T-helper 2 cell (primary cell): ENCODE data around the gene CEP85L.

Source experiments
- DNase-seq, 5 experiments: peaks; one replicate each; pipeline versions ENCODE4 v3.0.0 to v3.0.0-alpha.2; 2012 to 2022

Gene CEP85L

DNA sequence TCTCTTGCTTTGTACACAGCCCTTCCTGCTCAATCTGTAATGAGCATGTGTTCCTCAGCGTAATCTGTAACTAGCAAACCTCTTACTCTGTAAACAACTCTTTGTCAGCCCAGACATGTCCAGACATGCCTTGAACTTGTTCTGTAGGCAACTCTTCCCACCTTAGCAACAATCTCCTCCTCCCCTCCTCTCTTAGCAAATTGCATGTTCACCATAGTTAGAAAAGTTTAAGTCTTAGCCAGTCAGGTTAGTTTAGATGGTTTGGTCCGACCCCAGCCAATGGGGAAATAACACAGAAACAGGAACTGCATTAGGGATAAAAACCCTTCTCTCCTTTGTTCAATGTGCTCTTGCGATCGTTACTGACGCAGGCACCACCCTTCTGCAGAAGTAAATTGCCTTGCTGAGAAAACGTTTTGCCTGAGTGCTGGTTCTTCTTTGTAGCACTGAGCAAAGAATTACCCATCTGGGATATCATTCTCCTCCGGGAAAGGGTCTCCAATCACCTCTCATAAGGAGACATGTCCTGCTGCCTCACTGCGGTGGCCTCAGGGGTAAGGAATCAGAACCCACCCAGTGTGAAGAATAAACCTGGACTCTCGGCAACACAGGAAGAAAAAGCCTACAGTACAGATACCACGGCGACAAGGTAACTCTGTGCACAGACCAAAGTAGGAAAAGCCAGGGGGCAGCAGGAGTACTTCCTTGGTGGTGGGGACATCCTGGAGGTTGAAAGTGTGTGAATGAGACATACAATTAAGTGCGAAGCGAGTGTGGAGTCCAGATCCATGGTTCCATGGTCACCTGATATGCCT, 77.1 kb downstream of the CEP85L start:
- peak in 1 of 5 experiments; percentile 71 for DNase-seq

DNA sequence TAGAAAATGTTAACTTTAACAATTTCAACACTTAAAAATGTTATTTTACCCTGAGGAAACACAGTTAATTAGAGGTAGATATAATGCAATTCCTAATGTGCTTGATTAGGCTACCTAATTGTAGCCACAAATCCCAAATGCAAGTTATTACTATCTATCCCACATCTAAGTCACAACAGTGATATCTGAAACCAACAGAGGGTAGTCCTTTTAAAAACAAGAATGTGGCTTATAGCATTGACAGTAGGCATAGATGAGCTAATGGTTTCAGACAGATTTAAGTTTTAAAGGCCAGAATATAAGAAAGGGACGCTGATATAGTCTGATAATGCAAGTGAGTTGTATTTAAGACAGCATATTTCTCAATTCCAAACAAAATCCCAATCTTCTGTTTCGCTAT, 80.3 kb downstream of the CEP85L start:
- DNase-seq = no peak

DNA sequence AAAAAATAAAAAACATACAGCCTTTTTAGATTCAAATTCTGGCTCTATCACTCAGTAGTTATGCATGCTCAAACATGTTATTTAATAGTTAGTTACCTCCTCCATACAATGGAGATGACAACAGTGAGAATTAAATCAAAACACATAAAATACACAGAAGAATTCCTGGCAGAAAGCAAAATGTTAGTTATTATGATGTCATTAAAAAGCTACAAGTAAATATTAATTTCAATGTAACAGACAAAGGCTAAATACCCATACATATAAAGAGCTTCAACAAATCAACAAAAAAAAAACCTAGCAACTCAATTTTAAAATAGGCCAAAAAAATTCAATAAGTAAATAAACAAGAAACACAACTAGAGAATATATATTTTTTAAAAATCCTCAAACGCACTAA, 81.9 kb downstream of the CEP85L start:
- no peak for DNase-seq

- DNase-seq = no peak
Observed at GRCh38 chr6:118567974-118568373, 83.4 kb downstream of the CEP85L start.

DNA sequence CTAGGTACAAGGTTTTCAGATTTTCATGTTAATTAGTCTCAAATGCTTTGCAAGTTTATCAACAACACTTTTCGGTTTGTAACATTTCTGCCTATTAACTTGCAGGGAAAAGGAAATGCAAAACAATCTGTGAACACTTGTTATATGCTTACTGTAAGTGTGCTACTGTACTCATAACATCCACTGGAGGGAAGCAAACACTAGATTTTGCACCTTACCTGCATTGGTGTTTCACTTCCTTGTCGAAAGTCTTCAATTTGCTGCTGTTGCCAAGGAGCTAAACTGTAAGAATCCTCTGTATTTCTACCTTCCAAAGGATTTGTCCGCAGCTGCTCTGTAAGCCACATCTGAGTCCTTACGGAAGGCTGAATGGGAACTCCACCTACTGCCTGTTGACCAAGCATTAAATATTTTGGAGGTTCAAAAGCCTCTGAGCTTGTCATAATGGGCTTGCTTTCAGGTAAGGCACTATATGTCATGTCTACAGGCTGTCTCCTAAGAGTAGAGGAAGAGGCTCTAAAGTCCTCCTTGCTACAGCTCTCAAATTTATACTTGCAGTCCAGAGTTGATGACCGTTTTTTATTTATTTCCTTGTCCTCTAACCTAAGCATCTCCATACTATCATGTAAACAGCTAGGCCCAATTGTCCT, 86.0 kb downstream of the CEP85L start:
- peak in 2 of 5 experiments; percentile 23 to 81 for DNase-seq

- DNase-seq = no peak
Observed at GRCh38 chr6:118562959-118563358, 88.4 kb downstream of the CEP85L start.

- DNase-seq = no peak
Observed at GRCh38 chr6:118562248-118562647, 89.1 kb downstream of the CEP85L start.

DNA sequence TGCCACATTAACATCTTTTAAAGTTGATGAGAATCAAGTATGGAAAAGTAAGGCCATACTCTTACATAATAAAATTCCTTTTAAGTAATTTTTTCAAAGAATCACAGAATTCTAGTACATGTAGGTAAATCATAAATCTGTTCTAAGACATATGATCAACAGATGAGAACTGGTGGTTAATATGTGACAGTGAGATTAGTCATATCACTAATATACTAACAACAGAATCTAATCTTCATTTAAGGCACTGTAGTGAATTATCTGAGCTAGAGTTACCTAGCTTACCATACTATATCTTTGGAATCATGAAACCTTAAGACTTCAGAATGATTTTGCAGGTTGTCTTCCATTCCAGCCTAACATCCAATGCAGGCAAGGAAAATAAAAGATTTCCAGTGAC, 91.7 kb downstream of the CEP85L start:
- DNase-seq = peak in 1 of 5 experiments; percentile 46

GRCh38 chr6:118558464-118559217, 92.8 kb downstream of the CEP85L start:
- DNase-seq = peak in 2 of 5 experiments; percentile 51 to 93

- DNase-seq = no peak
Observed at GRCh38 chr6:118554698-118555097, 96.7 kb downstream of the CEP85L start.

GRCh38 chr6:118553132-118553531, 98.3 kb downstream of the CEP85L start:
- no peak for DNase-seq

GRCh38 chr6:118551063-118552053, 100.0 kb downstream of the CEP85L start:
- DNase-seq = peak in 2 of 5 experiments; percentile 10 to 63

DNA sequence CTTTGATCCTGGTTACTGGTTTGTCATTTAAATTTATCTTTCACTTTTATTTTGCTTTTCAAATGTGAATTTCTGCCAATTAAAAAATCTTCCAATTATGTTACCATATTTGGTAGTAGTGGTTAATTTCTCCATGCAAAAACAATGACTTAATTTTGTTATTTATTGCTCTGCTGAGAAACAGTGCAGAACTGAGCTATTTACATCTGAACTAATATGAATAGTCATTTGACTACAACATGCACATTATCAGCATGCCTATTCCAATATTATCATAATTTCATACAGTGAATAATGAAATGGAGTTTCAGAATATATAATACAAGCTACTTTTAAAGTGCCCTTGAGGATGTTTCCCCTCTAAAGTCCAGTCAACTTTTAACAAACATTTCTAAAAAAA, 102.8 kb downstream of the CEP85L start:
- no peak for DNase-seq

GRCh38 chr6:118548136-118548535, 103.3 kb downstream of the CEP85L start, which contains the start of gene PLN:
Gene PLN, plus strand, starts transcription at chr6:118548296. Its CDS starts 10,626 bp downstream, at chr6:118558922.
- no peak for DNase-seq

GRCh38 chr6:118546880-118547218, 104.5 kb downstream of the CEP85L start:
- no peak for DNase-seq

- DNase-seq = no peak
Observed at GRCh38 chr6:118546164-118546879, 105.1 kb downstream of the CEP85L start.

- no peak for DNase-seq
Observed at GRCh38 chr6:118544105-118544504, 107.3 kb downstream of the CEP85L start.

DNA sequence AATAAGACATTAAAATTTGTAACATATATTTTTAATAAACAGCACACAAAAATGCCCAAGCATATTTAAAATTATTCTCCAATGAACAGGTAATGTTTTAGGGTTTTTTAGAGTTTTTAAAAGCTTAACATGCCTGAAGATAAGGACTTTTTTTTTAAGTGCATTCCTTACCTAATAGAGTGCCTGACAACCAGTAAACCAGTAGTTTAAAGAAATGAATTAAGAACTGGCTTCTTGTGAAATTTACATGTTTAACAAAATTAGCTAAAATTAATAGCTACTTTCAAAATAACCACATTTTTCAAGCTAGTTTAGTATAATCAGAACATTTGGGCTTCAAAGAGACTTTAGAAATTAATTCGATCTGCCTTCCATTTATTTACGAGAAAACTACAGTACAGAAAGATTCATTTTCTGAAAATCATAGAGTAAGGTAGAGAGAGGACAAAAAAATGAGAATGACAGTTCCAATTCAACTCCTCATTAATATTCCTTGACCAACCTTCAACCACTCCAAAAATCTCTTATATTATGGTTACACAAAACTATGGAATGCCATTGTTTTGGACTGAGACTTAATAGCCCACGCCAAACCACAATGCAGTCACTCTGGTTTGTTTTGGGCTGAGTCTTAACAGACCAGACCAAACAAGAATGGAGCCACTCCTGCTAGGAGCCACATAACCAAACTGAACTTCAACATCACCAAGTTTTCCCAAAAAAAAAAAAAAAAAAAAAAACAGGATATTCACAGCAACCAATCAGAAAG, 109.0 kb downstream of the CEP85L start:
- no peak for DNase-seq

DNA sequence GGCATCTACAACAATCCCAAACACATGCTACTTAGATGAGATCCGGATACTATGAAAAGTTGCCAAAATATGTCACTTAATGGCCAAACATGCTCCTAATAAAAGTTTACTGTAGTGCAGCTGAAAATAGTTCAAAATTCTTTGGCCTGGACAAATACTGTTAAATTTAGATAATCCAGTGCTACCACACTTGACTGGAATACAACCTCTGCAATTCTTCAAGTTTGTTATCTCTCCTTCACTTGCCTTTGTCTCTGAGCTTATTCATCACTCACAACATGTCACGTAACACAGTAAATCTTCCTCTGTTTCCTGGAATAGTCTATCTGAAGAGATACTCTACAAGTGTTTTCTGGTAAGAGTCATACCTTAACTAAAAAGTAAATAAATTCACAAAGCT, 113.8 kb downstream of the CEP85L start:
- no peak for DNase-seq

GRCh38 chr6:118536478-118536877, 114.9 kb downstream of the CEP85L start:
- no peak for DNase-seq
